Liver (tissue), 9 donors: ENCODE data around the gene ATXN7L3B. TPM values are rescaled to one million over a fixed set of nuclear protein-coding genes. Genes with fewer than 3 reads are reported as not detected.

Source experiments
- DNase-seq: peaks from one replicate; pipeline ENCODE4 v3.0.0-alpha.2; 2017; ENCODE audit warnings: low spot score
- H3K27ac ChIP-seq, 2 donors: one replicate each; pipeline ENCODE4 v1.7.0; 2013; ENCODE audit warnings: inconsistent platforms in 2 of 2, low read length in 2 of 2, control low read depth in 1 of 2, low read depth in 1 of 2, mild to moderate bottlenecking in 1 of 2
- H3K27me3 ChIP-seq, 4 donors: one replicate each; pipeline versions ENCODE4 v1.6.1 to v1.7.0; 2013; ENCODE audit warnings: low read length in 3 of 4, inconsistent platforms in 1 of 4, mild to moderate bottlenecking in 1 of 4, moderate library complexity in 1 of 4; ENCODE audit not compliant: control insufficient read depth in 4 of 4, insufficient read depth in 4 of 4
- H3K36me3 ChIP-seq, 4 donors: one replicate each; pipeline versions ENCODE4 v1.6.1 to v1.7.0; 2013; ENCODE audit warnings: low read length in 3 of 4, mild to moderate bottlenecking in 3 of 4, low read depth in 1 of 4, moderate library complexity in 1 of 4; ENCODE audit not compliant: control insufficient read depth in 4 of 4, insufficient read depth in 3 of 4
- H3K4me1 ChIP-seq, 4 donors: one replicate each; pipeline versions ENCODE4 v1.6.1 to v1.7.0; 2013; ENCODE audit warnings: low read length in 3 of 4, mild to moderate bottlenecking in 3 of 4, moderate library complexity in 1 of 4; ENCODE audit not compliant: control insufficient read depth in 4 of 4, insufficient read depth in 4 of 4
- H3K4me3 ChIP-seq, 3 donors: one replicate each; pipeline versions ENCODE4 v1.6.1 to v1.7.0; 2013; ENCODE audit warnings: low read length in 3 of 3, control low read depth in 1 of 3, low read depth in 1 of 3, mild to moderate bottlenecking in 1 of 3
- H3K9ac ChIP-seq, 2 donors: one replicate each; pipeline ENCODE4 v1.7.0; 2013; ENCODE audit warnings: low read length in 2 of 2, mild to moderate bottlenecking in 2 of 2, moderate library complexity in 2 of 2, control low read depth in 1 of 2, low read depth in 1 of 2
- H3K9me3 ChIP-seq, 4 donors: one replicate each; pipeline versions ENCODE4 v1.6.1 to v1.7.0; 2013; ENCODE audit warnings: low read length in 3 of 4; ENCODE audit not compliant: control insufficient read depth in 4 of 4
- EGR1 ChIP-seq, 2 donors: IDR thresholded peaks; 2 replicates each; pipeline ENCODE4 v1.6.1; 2016 to 2018; ENCODE audit warnings: antibody characterized with exemption in 2 of 2, low read depth in 2 of 2
- FOXA1 ChIP-seq: IDR thresholded peaks from 2 replicates; pipeline ENCODE4 v1.6.1; 2016; ENCODE audit warnings: antibody characterized with exemption
- FOXA2 ChIP-seq: IDR thresholded peaks from 2 replicates; pipeline ENCODE4 v1.6.1; 2016; ENCODE audit warnings: antibody characterized with exemption
- GABPA ChIP-seq, 2 donors: IDR thresholded peaks in 1 of 2; conservative IDR thresholded peaks in 1 of 2; 2 replicates each; pipeline ENCODE4 v1.6.1; 2016; ENCODE audit warnings: antibody characterized with exemption in 2 of 2, mild to moderate bottlenecking in 1 of 2, moderate library complexity in 1 of 2
- HNF4A ChIP-seq, 2 donors: conservative IDR thresholded peaks; 2 replicates each; pipeline ENCODE4 v1.6.1; 2016; ENCODE audit warnings: antibody characterized with exemption in 2 of 2, mild to moderate bottlenecking in 2 of 2
- HNF4G ChIP-seq: IDR thresholded peaks from 2 replicates; pipeline ENCODE4 v1.6.1; 2016; ENCODE audit warnings: antibody characterized with exemption
- JUND ChIP-seq, 2 donors: IDR thresholded peaks; 2 replicates each; pipeline ENCODE4 v1.6.1; 2016; ENCODE audit warnings: antibody characterized with exemption in 2 of 2
- NR2F2 ChIP-seq: IDR thresholded peaks from 2 replicates; pipeline ENCODE4 v1.6.1; 2016; ENCODE audit warnings: antibody characterized with exemption
- RAD21 ChIP-seq, 2 donors: IDR thresholded peaks; 2 replicates each; pipeline ENCODE4 v1.6.1; 2016; ENCODE audit warnings: antibody characterized with exemption in 2 of 2, mild to moderate bottlenecking in 2 of 2
- REST ChIP-seq: IDR thresholded peaks from 2 replicates; pipeline ENCODE4 v1.6.1; 2016; ENCODE audit warnings: antibody characterized with exemption, mild to moderate bottlenecking
- RXRA ChIP-seq, 2 donors: IDR thresholded peaks; 2 replicates each; pipeline ENCODE4 v1.6.1; 2017 to 2018; ENCODE audit warnings: antibody characterized with exemption in 2 of 2, mild to moderate bottlenecking in 1 of 2
- SP1 ChIP-seq: IDR thresholded peaks from 2 replicates; pipeline ENCODE4 v1.6.1; 2018; ENCODE audit warnings: antibody characterized with exemption, mild to moderate bottlenecking
- TAF1 ChIP-seq: conservative IDR thresholded peaks from 2 replicates; pipeline ENCODE4 v1.6.1; 2016; ENCODE audit warnings: antibody characterized with exemption, mild to moderate bottlenecking
- YY1 ChIP-seq: IDR thresholded peaks from 2 replicates; pipeline ENCODE4 v1.6.1; 2016; ENCODE audit warnings: antibody characterized with exemption, mild to moderate bottlenecking
- WGBS: extraction: QIAGEN DNeasy Blood & Tissue Kit; methylation state at CpG from one replicate; pipeline ENCODE4 v1.1.7; 2013; 5-methylcytosine and 5-hydroxymethylcytosine counted together
- polyA plus RNA-seq, 2 donors: library from polyadenylated mRNA; stranded (reverse) in 1 of 2; unstranded in 1 of 2; fragments of 200-250 nt in 1 of 2; fragments of >200 nt in 1 of 2; fragmentation: Nextera tagmentation in 1 of 2; extraction: Ambion mirVana in 1 of 2; gene quantifications; one replicate each; pipeline versions ENCODE4 v1.2.1 to v1.2.3, GENCODE V29; 2013 to 2015
- total RNA-seq, 2 donors: library from RNA; depleted of rRNA; stranded (reverse); fragments of >200 nt; gene quantifications; one replicate each; pipeline ENCODE4 v1.2.3, GENCODE V29; 2014
- TF ChIP-seq, protein P1 (sequence below): fragments of 150-350 bp; IDR thresholded peaks from 2 replicates; pipeline ENCODE4 v1.5.1; 2017; ENCODE audit warnings: improper control_type of control experiment, low read depth, low read length; ENCODE audit not compliant: missing input control
- TF ChIP-seq, protein P2 (sequence below): IDR thresholded peaks from 2 replicates; pipeline ENCODE4 v1.6.1; 2016; ENCODE audit warnings: antibody characterized with exemption
- TF ChIP-seq, protein P3 (sequence below): IDR thresholded peaks from 2 replicates; pipeline ENCODE4 v1.6.1; 2016; ENCODE audit warnings: antibody characterized with exemption
- TF ChIP-seq, protein P4 (sequence below): IDR thresholded peaks from 2 replicates; pipeline ENCODE4 v1.6.1; 2016; ENCODE audit warnings: antibody characterized with exemption
- donor health status: healthy.
- donor health status: healthy.
- donor health status: healthy.
- donor health status: healthy.
- donor health status: healthy.

ATXN7L3B gene
- total and polyA plus RNA-seq, 4 donors = 9.0 to 19.4 (median 12.6) TPM

DNA sequence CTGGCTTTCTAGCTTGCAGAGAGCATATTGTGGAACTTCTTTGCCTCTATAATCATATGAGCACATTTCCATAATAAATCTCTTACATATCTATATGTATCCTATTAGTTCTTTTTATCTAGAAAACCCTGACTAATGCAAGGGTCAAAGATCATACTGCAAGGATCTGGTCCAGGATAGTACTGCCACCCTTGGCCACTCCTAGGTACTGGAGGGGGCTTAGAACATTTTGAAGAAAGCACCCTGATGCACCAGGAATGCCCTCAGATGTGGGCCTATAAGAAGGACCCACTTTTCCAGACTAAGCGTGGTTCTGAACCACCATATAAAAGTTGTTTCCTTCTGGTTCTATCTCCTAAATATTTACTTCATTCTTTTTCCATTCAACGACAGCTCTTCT, 14.6 kb downstream of the ATXN7L3B start:
- DNase-seq = no peak
- Histone ChIP-seq H3K4me3 (no peak overlapping the region), H3K27ac (no peak overlapping the region), H3K4me1 (no peaks in the 10 kb centered on the region), H3K36me3 (no peaks in the 10 kb centered on the region), H3K9me3 (no peaks in the 10 kb centered on the region), H3K9ac (no peak overlapping the region), H3K27me3 (no peaks in the 10 kb centered on the region)
- 91% methylated on average over 2 of the region's 2 CpGs for WGBS
- TF ChIP-seq HNF4G (no peak), GABPA (IDR thresholded peaks at IDR 0.05 in 1 of 2, conservative IDR thresholded peaks at IDR 0.05 in 1 of 2) (no peak), NR2F2 (no peak), FOXA1 (no peak), RAD21 (IDR thresholded peaks at IDR 0.05) (no peak), JUND (IDR thresholded peaks at IDR 0.05) (no peak)
- TF ChIP-seq, protein P1, sequence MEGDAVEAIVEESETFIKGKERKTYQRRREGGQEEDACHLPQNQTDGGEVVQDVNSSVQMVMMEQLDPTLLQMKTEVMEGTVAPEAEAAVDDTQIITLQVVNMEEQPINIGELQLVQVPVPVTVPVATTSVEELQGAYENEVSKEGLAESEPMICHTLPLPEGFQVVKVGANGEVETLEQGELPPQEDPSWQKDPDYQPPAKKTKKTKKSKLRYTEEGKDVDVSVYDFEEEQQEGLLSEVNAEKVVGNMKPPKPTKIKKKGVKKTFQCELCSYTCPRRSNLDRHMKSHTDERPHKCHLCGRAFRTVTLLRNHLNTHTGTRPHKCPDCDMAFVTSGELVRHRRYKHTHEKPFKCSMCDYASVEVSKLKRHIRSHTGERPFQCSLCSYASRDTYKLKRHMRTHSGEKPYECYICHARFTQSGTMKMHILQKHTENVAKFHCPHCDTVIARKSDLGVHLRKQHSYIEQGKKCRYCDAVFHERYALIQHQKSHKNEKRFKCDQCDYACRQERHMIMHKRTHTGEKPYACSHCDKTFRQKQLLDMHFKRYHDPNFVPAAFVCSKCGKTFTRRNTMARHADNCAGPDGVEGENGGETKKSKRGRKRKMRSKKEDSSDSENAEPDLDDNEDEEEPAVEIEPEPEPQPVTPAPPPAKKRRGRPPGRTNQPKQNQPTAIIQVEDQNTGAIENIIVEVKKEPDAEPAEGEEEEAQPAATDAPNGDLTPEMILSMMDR = no peak
- TF ChIP-seq, protein P2, sequence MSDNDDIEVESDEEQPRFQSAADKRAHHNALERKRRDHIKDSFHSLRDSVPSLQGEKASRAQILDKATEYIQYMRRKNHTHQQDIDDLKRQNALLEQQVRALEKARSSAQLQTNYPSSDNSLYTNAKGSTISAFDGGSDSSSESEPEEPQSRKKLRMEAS = no peak
- TF ChIP-seq, protein P3, sequence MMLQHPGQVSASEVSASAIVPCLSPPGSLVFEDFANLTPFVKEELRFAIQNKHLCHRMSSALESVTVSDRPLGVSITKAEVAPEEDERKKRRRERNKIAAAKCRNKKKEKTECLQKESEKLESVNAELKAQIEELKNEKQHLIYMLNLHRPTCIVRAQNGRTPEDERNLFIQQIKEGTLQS = no peak

DNA sequence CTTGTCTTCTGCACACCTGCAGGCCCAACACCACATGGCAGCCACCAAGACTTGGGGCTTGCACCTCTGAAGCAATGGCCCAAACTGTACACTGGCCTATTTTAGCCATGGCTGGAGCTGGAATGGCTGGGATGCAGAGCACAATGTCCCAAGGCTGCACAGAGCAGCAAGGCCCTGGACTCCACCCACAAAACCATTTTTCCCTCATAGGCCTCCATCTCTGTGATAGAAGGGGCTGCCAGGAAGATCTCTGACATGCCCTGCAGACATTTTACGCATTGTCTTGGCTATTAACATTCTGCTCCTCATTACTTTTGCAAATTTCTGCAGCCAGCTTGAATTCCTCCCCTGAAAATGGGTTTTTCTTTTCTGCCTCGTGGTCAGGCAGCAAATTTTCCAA, 22.1 kb downstream of the ATXN7L3B start:
- H3K36me3 ChIP-seq = no peaks in the 10 kb centered on the region

More for the DNA sequence above, 22.1 kb downstream of the ATXN7L3B start:
- Histone ChIP-seq H3K4me1 (no peaks in the 10 kb centered on the region), H3K9ac (no peak overlapping the region), H3K27me3 (no peaks in the 10 kb centered on the region), H3K4me3 (no peak overlapping the region), H3K9me3 (peaks cover 0 to 3% (median 0%) of the 10 kb centered on the region in 4 donors), H3K27ac (no peak overlapping the region)
- no peak for DNase-seq
- 56% methylated on average over 2 of the region's 2 CpGs for WGBS
- TF ChIP-seq RXRA (IDR thresholded peaks at IDR 0.05) (no peak), EGR1 (IDR thresholded peaks at IDR 0.05; ENCODE audit: low read depth in 2 of 2) (no peak), FOXA1 (no peak), GABPA (IDR thresholded peaks at IDR 0.05 in 1 of 2, conservative IDR thresholded peaks at IDR 0.05 in 1 of 2) (no peak), HNF4G (no peak), HNF4A (conservative IDR thresholded peaks at IDR 0.05) (no peak), SP1 (no peak), FOXA2 (no peak), REST (no peak), TAF1 (no peak), RAD21 (IDR thresholded peaks at IDR 0.05) (no peak), YY1 (no peak), NR2F2 (no peak)
- TF ChIP-seq, protein P3 = no peak
- TF ChIP-seq, protein P1 = no peak
- TF ChIP-seq, protein P2 = no peak
- TF ChIP-seq, protein P4, sequence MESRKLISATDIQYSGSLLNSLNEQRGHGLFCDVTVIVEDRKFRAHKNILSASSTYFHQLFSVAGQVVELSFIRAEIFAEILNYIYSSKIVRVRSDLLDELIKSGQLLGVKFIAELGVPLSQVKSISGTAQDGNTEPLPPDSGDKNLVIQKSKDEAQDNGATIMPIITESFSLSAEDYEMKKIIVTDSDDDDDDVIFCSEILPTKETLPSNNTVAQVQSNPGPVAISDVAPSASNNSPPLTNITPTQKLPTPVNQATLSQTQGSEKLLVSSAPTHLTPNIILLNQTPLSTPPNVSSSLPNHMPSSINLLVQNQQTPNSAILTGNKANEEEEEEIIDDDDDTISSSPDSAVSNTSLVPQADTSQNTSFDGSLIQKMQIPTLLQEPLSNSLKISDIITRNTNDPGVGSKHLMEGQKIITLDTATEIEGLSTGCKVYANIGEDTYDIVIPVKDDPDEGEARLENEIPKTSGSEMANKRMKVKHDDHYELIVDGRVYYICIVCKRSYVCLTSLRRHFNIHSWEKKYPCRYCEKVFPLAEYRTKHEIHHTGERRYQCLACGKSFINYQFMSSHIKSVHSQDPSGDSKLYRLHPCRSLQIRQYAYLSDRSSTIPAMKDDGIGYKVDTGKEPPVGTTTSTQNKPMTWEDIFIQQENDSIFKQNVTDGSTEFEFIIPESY = no peak
